ENCODE measurements around the gene MAML3.

Gene MAML3

GRCh38 chr4:139840773-139841172 lies 313.2 kb downstream of the MAML3 start:
- TF ChIP-seq GATA1 (IDR thresholded peaks at IDR 0.05; ENCODE audit: low read depth, low read length) (no peak), POLR2A (IDR thresholded peaks at IDR 0.05; ENCODE audit: low read length) (no peak)
- DNase-seq, result peak in 1 of 2 experiments; percentile 6

- TF ChIP-seq GATA1 (IDR thresholded peaks at IDR 0.05; ENCODE audit: low read depth, low read length) (no peak), POLR2A (IDR thresholded peaks at IDR 0.05; ENCODE audit: low read length) (no peak)
- DNase-seq, result no peak
Observed at GRCh38 chr4:139839403-139840031, 314.5 kb downstream of the MAML3 start.

GRCh38 chr4:139838811-139839210 lies 315.2 kb downstream of the MAML3 start:
- no peak for TF ChIP-seq POLR2A (IDR thresholded peaks at IDR 0.05; ENCODE audit: low read length)
- TF ChIP-seq GATA1 (IDR thresholded peaks at IDR 0.05; ENCODE audit: low read depth, low read length), result no peak
- DNase-seq, result no peak

- DNase-seq, result no peak
- no peak for TF ChIP-seq POLR2A (IDR thresholded peaks at IDR 0.05; ENCODE audit: low read length)
- TF ChIP-seq GATA1 (IDR thresholded peaks at IDR 0.05; ENCODE audit: low read depth, low read length), result no peak
Observed at GRCh38 chr4:139834981-139835391, 319.0 kb downstream of the MAML3 start.

- no peak for DNase-seq
- TF ChIP-seq POLR2A (IDR thresholded peaks at IDR 0.05; ENCODE audit: low read length) (no peak), GATA1 (IDR thresholded peaks at IDR 0.05; ENCODE audit: low read depth, low read length) (no peak)
Observed at GRCh38 chr4:139834226-139834662, 319.7 kb downstream of the MAML3 start.

- no peak for TF ChIP-seq POLR2A (IDR thresholded peaks at IDR 0.05; ENCODE audit: low read length)
- no peak for DNase-seq
Observed at GRCh38 chr4:139833151-139833910, 320.7 kb downstream of the MAML3 start.

GRCh38 chr4:139828966-139829664 lies 324.9 kb downstream of the MAML3 start:
- TF ChIP-seq POLR2A (IDR thresholded peaks at IDR 0.05; ENCODE audit: low read length), result no peak
- no peak for TF ChIP-seq GATA1 (IDR thresholded peaks at IDR 0.05; ENCODE audit: low read depth, low read length)
- DNase-seq, result no peak

GRCh38 chr4:139826426-139826825 lies 327.6 kb downstream of the MAML3 start:
- no peak for DNase-seq
- no peak for TF ChIP-seq POLR2A (IDR thresholded peaks at IDR 0.05; ENCODE audit: low read length)

GRCh38 chr4:139825523-139826014 lies 328.4 kb downstream of the MAML3 start:
- TF ChIP-seq POLR2A (IDR thresholded peaks at IDR 0.05; ENCODE audit: low read length) (no peak), GATA1 (IDR thresholded peaks at IDR 0.05; ENCODE audit: low read depth, low read length) (no peak)

GRCh38 chr4:139824882-139825522 lies 329.0 kb downstream of the MAML3 start:
- DNase-seq, result no peak
- TF ChIP-seq POLR2A (IDR thresholded peaks at IDR 0.05; ENCODE audit: low read length), result no peak
- TF ChIP-seq GATA1 (IDR thresholded peaks at IDR 0.05; ENCODE audit: low read depth, low read length), result no peak

More at GRCh38 chr4:139825523-139826014, 328.4 kb downstream of the MAML3 start:
- no peak for DNase-seq

- TF ChIP-seq POLR2A (IDR thresholded peaks at IDR 0.05; ENCODE audit: low read length) (no peak), GATA1 (IDR thresholded peaks at IDR 0.05; ENCODE audit: low read depth, low read length) (no peak)
- DNase-seq, result no peak
Observed at GRCh38 chr4:139823746-139824145, 330.2 kb downstream of the MAML3 start.

- no peak for DNase-seq
- TF ChIP-seq GATA1 (IDR thresholded peaks at IDR 0.05; ENCODE audit: low read depth, low read length) (no peak), POLR2A (IDR thresholded peaks at IDR 0.05; ENCODE audit: low read length) (no peak)
Observed at GRCh38 chr4:139823345-139823744, 330.6 kb downstream of the MAML3 start.

- DNase-seq, result no peak
Observed at GRCh38 chr4:139822391-139822790, 331.6 kb downstream of the MAML3 start.

GRCh38 chr4:139819082-139819481 lies 334.9 kb downstream of the MAML3 start:
- no peak for DNase-seq
- TF ChIP-seq POLR2A (IDR thresholded peaks at IDR 0.05; ENCODE audit: low read length), result no peak
- TF ChIP-seq GATA1 (IDR thresholded peaks at IDR 0.05; ENCODE audit: low read depth, low read length), result no peak

More at GRCh38 chr4:139822391-139822790, 331.6 kb downstream of the MAML3 start:
- TF ChIP-seq POLR2A (IDR thresholded peaks at IDR 0.05; ENCODE audit: low read length), result no peak
- TF ChIP-seq GATA1 (IDR thresholded peaks at IDR 0.05; ENCODE audit: low read depth, low read length), result no peak
